DMS53 treated with DMSO at 0.1 percent for 48 hours (cell line): Measurements from ENCODE around the gene VSTM1.
A peak's percentile ranks its signal among the peaks of the same experiment; 100 is the strongest.
"Not testable (repeated sequence)": the region's sequence is repeated elsewhere in the genome, so short reads cannot be mapped to it uniquely, and the experiment has no call there.

Experiments used
- DNase-seq: peaks from one replicate; lab custom pipeline; 2025; ENCODE audit not compliant: unreplicated experiment; lab: John Stamatoyannopoulos, UW

The VSTM1 gene, protein sequence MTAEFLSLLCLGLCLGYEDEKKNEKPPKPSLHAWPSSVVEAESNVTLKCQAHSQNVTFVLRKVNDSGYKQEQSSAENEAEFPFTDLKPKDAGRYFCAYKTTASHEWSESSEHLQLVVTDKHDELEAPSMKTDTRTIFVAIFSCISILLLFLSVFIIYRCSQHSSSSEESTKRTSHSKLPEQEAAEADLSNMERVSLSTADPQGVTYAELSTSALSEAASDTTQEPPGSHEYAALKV

DNA sequence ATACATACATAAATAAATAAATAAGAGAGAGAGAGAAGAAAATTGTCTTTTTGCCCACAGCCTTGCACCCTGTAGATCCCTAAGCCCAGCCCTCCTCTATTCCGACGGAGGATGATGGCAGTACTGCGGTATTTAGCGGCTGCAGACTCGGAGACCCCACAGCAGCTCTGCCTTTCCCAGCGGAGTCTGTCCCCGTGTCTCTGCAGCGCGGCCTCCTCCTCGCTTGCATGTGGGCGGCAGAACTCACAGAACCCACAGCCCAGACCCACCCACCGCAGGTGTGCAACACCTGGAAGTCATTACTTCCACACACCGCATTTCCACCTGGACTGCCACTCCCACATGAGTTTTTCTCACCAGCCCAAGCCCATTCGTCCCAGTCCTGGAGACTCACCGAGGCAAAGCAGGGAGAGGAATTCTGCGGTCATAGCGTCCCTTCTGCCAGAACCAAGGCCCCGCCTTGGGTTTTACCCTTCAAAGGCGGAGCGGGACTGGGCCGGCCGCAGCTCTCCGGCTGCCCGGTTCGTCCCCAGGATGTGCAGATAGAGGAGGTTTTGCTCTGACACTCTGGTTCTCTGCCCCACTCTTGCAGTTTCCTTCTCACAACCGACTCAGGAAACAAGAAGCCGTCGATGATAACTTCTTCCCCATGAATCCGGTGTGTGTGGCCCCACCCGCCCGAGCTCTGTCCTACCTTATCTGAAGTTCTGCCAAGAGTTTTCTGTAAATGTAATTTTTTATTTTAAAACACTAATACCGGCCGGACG is at the start of gene VSTM1:
VSTM1 (minus strand) TSS at position 548 of the 767 bp plus-strand sequence; CDS start at position 428, 120 bp downstream.
- DNase-seq, result no peak

DNA sequence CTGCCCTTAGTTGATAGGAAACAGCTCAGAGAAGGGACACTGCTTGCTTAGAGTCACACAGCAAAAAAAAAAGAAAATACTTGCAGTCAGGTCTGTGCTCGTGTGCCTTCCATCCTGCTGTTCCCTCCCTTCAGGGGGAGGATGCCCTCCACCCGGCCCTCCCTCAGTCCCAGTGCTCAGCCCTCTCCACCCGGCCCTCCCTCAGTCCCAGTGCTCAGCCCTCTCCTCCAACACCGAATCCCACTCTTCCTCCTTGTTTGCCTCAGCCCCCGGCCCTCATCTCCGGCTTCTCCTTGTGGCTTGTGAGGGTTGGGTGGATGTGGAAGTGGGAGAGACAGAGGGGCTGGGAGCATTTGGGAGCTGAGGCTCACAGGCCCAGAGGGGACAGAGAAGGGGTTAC is 46.0 kb upstream of the VSTM1 start:
- DNase-seq, result no peak

DNA sequence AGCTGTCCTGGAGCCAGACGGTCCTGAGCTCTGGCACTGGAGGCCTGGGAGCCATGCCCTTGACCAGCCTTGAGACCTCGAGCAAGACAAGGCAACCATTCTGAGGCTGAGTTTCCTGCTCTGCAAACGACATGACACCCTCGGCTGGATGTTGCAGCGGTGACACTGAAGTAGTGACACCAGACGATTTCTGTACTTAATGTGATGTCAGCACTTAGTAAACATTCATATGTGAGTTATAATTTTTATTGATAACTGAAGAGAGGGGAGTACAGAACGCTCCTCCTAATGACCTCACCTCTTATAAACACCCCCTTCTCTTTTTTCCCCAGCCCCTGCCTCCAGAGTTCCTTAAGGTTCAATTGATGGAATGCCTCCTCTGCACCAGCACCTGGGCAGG is 44.8 kb upstream of the VSTM1 start:
- no peak for DNase-seq

DNA sequence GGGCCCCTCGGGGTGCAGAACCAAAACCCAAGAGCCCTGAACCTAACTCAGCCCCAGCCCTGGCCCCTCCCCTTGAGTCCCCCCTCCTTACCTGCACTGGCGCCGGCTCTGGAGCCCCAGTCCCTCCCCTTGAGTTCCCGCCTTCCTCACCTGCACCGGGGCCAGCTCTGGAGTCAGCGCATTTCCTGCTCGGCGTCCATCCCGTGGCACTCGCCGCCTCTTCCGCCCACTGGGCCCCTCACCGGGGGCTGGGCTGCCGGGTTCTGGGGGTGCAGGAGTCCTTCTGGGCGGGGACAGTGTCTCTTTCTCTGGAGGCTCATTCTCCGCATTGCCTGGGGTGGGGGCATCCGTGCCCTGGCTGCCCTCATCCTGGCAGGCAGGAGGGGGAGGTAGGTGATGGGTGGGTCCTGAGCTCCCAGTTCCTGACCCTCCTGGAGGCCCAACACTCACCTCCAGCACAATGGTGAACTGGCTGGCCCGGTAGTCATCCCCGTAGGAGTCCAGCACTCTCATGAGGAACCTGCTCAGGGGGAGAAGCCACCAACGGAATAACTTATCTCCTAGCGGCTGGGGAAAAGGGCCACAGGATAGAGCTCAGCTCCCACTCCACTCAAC is 44.3 kb upstream of the VSTM1 start:
- no peak for DNase-seq

DNA sequence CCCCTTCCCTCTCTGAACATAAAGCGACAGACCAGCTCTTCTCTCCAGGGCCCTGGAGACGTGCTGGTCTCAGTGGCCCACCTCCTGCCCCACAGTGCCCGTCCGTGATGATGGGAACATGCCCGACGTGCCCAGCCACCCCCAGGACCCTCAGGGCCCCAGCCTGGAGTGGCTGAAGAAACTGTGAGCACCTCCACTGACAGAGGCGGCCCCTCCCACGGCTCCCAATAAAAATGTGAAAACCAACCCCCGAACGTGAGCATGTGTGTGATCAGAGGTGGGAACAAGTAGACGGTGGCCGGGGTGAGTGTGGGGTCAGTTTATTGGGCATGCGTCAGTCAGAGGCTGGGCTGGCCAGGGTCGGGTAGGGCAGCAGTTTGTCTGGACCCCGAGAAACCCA is 43.0 kb upstream of the VSTM1 start:
- DNase-seq, result no peak

DNA sequence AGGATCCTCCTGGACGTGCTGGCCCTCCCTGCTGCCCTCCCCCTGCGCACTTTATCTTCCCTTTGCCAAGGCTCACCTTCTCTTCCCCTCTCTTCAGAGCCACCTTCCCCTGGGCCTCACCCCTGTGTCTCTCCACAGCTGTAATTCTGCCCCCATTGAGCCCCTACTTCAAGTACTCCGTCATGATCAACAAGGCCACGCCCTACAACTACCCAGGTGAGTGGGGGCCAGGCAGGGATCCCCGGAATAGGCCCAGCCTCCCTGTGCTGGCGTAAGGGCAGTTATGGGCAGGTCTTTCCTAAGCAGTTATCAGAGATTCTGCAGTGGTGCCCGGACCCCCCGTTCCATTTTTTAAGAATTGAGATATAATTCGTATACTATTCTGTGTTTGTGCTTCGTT is 42.1 kb upstream of the VSTM1 start:
- no peak for DNase-seq

DNA sequence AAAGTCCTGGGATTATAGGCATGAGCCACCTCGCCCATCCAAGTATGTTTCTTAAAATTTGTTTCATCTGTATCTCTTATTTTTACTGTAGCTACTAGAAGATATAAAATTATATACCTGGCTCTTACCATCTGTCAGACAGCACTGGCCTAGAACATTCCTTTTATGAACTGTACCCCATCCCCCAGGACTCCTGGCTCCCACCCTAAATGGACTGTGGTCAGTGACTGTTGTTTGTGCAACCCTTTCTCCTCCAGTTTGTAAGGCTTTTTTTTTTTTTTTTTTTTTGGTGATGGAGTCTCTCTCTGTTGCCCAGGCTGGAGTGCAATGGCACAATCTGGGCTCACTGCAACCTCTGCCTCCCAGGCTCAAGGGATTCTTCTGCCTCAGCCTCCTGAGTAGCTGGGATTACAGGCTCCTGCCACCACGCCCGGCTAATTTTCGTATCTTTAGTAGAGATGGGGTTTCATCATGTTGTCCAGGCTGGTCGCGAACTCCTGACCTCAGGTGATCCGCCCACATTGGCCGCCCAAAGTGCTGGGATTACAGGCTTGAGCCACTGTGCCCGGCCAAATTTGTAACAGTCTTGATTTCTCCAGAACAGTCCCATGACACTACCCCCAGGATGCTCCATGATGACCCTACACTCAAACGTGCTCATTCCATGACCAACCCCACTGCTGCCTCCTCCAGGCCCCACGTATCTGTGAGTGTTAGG is 41.5 kb upstream of the VSTM1 start:
- no peak for DNase-seq

DNA sequence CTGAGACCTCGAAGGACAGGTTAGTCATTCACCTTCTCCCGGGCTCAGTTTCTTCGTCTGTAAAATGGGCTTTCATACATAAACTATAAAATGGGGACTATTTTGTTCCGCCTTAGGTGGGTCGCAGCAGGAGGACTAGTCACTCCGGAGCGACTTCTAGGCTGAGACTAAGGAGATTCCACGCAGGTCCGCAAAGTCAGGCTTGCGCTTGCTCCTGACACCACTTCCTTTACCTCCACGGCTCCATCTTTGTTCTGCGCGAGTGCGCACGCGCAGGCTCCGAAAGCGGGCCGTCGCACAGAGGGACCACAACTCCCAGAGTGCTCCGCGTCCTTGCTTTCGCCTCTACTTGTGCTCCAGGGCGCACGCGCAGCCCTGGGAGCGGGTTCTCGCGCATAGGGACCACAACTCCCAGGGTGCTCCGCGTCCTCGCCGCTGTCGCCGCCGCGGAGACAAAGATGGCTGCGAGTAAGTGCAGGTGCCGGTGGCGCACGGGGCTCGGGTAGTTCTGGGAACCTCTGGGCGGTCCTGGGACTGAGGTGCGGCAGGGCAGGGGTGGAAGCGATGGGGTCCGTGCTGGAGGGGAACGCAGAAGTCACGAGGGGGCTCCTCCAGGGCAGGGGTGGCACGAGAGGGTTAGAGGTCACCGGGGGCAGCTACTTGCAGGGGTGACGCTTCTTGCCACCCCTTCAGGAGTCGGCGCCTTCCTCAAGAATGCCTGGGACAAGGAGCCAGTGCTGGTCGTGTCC is 38.9 kb upstream of the VSTM1 start, which contains the start of gene NDUFA3:
NDUFA3 (plus strand) TSS at position 435 of the 749 bp plus-strand sequence; CDS start at position 459, 24 bp downstream.
- peak; percentile 94 for DNase-seq

DNA sequence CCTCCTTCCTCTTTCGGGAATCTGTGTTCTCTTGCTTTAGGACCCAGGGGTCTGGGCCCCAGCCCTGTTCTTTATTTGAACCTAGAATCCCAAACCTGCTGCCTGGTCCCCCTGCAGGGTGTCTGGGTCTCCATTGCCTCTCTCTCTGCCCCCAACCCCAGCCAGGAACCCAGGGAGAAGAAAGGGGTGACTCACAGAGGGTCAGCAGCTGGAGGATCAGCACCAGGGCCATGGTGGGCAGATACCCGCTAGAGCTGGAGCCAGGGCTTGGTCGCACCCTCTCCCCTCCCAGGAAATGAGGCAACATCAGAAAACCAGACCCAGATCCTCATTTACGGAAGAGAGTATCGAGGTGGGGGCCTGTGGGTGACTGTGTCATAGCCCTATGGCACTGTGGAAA is 36.9 kb upstream of the VSTM1 start, which contains the start of gene OSCAR:
OSCAR (minus strand) TSS at position 243 of the 400 bp plus-strand sequence; CDS start at position 232, 11 bp downstream.
- DNase-seq, result no peak

DNA sequence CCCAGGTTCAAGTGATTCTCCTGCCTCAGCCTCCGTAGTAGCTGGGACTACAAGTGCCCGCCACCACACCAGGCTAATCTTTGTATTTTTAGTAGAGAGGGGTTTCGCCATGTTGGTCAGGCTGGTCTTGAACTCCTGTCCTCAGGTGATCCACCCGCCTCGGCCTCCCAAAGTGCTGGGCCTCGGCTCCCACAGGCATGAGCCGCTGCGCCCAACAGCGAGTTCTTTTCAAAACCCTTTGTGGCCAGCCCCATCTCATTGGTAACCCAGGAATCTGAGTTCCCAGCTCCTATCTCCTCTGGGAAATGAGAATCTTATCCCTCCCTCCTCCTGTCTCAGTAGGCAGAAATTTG is 36.2 kb upstream of the VSTM1 start:
- not testable (repeated sequence) for DNase-seq

DNA sequence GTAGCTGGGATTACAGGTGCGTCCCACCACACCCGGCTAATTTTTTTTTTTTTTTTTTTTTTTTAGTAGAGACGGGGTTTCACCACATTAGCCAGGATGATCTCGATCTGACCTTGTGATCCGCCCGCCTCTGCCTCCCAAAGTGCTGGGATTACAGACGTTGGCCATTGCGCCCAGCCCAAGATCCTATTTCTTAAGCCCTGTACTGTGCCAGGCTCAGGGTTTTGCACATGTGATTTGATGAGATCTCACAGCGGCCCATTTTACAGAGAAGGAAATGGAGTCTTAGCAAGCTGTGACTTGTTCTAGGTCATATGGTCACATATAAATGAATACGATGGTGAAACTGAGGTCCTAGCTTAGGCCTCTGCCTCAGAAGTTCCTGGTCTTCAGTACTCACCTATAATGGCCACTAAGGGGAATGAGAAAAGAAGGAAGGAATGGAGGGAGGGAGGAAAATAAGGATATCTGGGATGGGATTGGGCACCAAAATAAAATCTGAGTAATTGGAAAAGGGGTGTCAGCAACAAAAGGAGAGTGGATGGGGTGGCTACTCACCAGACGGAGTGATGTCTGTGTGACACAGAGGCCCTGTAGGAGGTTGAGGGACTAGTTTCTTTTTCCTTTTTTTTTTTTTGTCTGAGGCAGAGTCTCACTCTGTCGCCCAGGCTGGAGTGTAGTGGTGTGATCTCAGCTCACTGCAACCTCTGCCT is 35.6 kb upstream of the VSTM1 start:
- no peak for DNase-seq

DNA sequence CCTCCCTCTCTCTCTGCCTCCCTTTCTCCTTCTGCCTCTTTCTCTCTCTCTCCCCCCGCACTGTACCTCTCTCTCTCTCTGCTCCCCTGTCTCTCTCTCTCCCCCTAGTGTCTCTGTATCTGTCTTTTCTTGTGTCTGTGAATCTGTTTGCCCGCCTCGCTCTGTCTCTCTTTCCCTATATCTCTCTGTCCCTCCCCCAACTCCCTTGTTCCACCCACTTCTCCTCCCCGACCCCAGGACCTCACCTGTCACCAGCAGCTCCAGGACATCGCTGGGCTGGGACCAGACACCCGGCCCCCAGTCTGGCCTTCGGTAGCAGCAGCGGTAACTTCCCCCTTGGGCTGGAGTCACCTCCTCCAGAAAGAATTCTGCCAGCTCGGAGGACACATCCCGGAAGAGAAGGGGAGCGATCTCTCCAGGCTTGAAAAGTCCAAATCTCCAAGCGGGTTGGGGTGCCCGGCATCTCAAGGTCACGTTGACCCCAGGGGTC is 33.0 kb upstream of the VSTM1 start:
- no peak for DNase-seq

DNA sequence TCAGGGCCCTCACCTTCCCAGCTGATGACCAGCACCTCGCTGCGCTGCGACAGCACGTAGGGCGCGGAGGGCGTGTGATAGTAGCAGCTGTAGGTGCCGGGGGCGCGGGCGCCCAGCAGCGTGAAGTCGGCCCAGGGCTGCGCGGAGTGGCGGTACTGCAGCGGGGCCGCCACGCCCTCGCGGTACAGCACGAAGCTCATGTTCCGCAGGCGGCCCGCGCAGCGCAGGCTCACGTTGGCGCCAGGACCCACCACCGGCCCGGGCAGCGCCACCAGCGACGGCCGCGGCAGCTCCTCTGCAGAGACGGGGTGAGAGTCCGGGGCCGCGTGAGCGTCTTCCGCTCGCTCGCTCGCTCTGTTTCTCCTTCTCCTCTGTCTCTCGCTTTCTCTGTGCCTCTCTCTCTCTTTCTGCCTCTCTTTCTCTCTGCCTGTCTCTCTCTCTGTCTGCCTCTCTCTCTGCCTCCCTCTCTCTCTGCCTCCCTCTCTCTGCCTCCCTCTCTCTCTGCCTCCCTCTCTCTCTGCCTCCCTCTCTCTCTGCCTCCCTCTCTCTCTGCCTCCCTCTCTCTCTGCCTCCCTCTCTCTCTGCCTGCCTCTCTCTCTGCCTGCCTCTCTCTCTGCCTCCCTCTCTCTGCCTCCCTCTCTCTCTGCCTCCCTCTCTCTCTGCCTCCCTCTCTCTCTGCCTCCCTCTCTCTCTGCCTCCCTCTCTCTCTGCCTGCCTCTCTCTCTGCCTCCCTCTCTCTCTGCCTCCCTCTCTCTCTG is 32.3 kb upstream of the VSTM1 start:
- DNase-seq, result peak; percentile 34

DNA sequence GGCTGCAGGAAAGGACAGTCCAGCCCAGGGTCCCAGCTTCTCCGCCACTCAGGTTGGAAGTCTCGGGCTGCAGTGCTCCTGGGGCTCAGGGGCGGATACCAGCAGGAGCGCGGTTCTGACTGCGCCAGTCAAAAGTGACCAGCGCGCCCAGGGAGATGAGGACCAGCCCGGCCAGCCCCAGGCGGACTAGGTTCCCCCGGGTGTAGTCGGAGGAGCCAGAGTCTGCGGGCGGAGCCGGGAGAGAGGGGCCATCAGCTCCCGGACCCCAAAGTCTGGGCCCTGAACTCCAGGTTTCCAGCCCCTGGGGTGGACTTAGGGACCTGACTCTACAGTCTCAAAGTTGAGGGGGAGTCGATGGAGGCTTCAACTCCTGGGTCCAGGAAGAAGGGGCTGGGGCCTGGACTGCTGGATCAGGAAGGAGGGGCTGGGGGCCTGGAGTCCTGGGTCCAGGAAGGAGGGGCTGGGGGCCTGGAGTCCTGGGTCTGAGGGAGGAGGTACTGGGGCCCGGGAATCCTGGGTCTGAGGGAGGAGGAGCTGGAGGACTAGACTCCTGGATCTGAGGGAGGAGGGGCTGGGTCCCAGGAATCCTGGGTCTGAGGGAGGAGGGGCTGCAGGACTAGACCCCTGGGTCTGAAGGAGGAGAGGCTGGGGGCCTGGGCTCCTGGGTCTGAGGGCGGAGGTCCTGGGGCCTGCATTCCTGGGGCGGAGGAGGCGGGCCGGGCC is 31.6 kb upstream of the VSTM1 start:
- no peak for DNase-seq

DNA sequence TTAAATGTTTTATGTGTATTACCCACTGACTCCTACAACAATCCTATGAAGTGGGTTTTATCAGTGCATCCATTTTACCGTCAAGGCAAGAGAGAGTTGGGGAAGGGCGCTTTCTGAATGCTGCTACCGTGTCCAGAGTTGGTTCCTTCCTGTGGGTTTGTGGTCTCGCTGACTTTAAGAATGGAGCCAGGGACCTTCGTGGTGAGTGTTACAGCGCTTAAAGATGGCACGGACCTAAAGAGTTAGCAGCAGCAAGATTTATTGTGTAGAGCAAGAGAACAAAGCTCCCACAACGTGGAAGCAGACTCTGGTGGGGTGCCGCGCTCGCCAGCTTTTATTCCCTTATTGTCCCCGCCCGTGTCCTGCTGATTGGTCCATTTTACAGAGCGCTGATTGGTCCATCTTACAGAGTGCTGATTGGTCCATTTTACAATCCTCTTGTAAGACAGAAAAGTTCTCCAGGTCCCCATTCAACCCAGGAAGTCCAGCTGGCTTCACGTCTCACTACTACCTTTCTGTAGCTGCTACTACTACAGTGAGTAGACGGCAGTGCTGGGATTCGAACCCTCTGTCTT is 30.8 kb upstream of the VSTM1 start:
- no peak for DNase-seq

DNA sequence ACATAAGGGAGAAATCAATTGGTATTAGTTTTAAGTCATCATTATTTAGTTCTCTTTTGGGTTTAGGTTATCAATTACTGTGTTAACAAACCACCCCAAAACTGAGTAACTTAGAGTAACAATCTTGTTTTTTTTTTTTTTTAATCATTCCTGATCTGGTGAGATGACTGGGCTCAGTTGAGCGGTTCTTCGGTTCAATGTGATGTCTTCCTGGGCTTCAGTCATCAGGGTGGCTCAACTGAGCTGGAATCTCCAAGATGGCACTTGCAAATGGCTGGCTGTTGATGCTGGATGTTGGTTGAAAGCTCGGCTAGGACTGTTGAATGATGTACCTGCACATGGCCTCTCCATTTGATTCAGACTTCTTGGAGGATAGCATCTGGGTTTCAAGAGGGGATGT is 20.7 kb upstream of the VSTM1 start:
- DNase-seq, result no peak

DNA sequence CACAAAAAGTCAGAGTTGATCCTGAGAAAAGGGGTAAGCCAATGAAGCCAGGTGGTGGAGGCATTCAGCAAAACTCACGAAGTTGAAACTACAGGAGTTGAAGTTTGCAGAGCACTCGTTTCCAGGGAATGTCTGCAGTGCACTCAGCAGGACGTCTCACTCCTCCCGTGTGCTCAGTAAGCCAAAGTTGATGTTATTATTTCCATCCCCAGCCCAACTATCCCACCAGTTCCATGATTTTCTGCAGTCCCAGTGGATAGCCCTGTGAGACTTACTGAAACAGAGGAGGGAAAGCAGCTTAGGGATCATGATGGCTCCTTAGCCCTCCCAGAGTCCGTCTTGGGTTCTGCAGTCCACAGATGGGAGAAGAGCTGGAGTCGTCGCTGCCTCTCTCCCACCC is 17.3 kb upstream of the VSTM1 start, which contains the start of gene TARM1:
TARM1 (minus strand) TSS at position 334 of the 400 bp plus-strand sequence; CDS start at position 309, 25 bp downstream.
- DNase-seq, result no peak

DNA sequence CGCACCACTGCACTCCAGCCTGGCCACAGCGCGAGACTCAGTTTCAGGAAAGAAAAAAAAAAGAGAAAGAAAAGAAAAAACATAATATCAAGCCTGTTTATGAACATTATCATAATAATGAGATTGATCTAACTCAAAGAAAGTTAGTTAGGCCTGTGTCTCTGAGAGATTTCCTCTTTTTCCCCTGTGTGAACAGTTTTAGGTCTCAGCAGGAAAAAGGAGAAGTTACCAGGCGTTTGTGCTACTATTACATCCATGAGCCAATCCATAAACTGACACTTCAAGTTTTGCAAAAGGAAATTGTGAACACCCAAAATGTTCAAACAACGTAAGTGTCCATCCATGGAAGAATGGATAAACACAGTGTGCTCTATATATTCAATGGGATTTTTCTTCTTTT is 13.6 kb upstream of the VSTM1 start:
- DNase-seq, result no peak
